Stimulated activated naive CD8-positive, alpha-beta T cell treated with anti-CD3 and anti-CD28 coated beads, Interleukin-15, Interleukin-2, amounts not matched to agents 100 U/mL and 50 U/mL, for 24 hours (primary cell): ENCODE results near the gene SWAP70.
A peak's percentile ranks its signal among the peaks of the same experiment; 100 is the strongest.

Experiments used
- ATAC-seq: fragments of 150-1000 bp; cut with Tn5 transposase; one replicate; pipeline ENCODE4 v1.10.0; 2021
- DNase-seq: peaks from one replicate; pipeline ENCODE4 v3.0.0; 2021

SWAP70 gene

DNA sequence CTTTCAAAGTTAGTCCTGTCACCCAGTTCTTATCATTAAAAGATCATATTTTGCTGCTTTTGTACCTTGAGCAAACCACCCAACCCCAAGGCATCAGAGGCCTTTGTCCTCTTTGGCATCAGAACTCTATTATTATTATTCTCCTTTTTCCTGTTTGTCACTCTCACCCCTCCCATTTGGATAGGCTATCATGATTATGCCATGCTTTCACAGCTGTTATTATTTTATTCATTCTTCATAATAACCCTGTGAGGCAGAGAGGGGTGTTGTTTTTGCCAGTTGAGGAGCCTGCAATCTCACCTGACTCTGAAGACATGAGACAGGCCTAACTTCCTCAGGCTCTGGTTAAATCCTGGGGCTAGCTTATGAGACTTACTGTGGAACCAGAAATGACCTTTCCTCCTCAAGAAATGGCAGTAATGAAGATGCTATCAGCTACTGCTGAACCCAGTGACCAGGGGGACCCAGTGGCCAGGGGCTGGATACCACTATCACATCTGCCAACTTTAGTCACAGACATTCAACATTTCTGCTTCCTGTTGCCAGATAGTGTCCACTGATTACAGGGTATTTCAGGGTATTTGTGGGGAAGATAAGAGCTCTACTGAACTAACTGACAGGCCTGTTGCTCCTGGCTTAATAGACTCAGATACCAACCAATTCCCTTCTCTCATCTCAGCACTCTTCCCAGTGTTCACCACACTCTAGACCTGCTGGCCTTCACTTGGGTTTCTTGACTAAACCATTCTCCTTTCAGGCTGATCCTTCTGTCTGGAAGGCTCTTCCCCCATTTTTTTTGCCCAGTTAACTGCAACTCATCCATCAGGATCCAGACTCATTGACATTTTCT lies 11.8 kb upstream of the SWAP70 start:
- DNase-seq (no peak), ATAC-seq (no peak)

DNA sequence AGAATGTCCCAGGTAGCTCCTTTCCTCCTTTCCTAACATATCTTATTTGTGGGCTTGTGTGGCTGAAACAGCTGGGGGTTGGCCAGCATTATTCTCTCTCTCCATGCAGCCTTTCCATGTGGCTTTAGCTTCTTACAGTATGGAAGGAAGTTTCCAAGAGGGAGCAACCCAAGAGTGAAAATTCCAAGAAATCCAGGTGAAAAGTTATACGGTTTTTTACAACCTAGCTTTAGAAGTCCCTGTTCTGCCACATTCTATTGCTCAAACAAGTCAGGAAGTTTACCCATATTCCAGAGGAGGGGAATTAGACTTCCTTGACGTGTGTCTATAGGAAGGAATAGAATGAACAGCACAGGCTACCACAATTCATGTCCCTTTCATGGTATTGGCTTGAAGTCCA lies 10.0 kb upstream of the SWAP70 start:
- DNase-seq = no peak
- no peak for ATAC-seq

- ATAC-seq (no peak), DNase-seq (no peak)
These were observed 7.0 kb upstream of the SWAP70 start for GRCh38 chr11:9656864-9657263.

DNA sequence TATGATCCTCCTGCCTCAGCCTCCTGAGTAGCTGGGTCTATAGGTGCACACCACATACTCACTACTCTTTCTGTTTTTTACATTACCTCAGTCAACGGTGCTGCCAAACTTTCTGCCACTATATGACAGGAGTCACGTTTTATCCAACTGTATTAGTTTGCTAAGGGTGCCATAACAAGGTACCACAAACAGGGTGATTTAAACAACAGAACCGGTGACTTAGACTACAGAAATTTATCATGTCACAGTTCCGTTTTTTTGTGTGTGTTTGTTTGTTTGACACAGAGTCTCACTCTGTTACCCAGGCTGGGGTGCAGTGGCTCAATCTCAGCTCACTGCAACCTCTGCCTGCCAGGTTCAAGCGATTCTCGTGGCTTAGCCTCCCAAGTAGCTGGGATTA lies 6.3 kb upstream of the SWAP70 start:
- ATAC-seq (no peak), DNase-seq (no peak)

DNA sequence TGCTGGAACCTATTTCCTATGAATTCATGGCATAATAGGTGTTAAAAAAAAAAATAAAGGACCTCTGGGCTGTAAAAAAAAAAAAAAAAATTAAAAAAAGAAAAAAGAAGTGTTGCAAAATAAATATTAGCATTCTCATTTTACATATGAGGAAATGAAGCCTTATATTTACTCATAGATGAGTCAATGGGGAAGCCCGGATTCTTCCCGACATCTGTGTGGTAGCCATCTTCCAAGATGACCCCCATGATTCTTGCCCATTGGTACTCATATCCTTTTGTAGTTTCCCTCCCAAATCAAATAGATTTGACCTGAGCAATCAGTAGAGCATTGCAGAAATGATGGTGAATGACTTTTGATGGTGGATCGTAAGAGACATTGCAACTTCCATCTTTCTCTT lies 3.0 kb upstream of the SWAP70 start:
- no peak for ATAC-seq
- DNase-seq = no peak

- no peak for ATAC-seq
- no peak for DNase-seq
These were observed 1.6 kb upstream of the SWAP70 start for GRCh38 chr11:9662273-9662672.

GRCh38 chr11:9664276-9665171 lies 647 bp downstream of the SWAP70 start:
- peak; percentile 41 for ATAC-seq
- DNase-seq = peak; percentile 13

DNA sequence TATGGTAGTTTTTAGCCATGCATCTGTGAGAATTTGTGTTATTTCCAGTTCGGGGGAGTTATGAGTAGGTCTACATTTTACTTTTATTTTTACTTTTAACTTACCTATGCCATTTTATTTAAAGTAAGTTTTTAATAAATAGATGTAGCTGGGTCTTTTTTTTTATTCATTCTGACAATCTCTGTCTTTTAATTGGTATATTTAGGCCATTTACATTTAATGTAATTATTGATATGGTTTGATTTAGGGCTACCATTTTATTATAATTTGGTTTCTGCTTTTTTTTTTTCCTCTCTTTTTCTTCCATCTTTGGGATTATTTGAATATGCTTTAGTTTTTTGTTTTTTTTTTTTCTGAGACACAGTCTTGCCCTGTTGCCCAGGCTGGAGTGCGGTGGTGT lies 1.9 kb downstream of the SWAP70 start:
- ATAC-seq = no peak

DNA sequence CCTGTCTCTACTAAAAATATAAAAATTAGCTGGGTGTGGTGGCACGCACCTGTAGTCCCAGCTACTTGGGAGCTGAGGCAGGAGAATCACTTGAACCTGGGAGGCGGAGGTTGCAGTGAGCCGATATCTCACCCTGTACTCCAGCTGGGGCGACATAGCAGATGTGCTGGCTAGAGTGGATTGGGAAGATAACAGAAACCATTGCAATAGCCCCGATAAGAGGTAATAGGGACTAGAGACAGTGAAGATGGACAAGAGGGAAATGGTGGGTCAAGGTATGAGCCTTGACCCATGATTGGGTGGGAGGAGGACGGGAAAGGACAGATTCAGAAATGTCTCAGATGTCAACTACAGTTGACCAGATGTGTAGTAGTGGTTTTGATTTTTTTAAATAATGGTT lies 6.1 kb downstream of the SWAP70 start:
- no peak for DNase-seq
- ATAC-seq = no peak

More for the DNA sequence above, 1.9 kb downstream of the SWAP70 start:
- DNase-seq = no peak

GRCh38 chr11:9672288-9672916 lies 8.5 kb downstream of the SWAP70 start:
- ATAC-seq (no peak), DNase-seq (no peak)

GRCh38 chr11:9672918-9673317 lies 9.0 kb downstream of the SWAP70 start:
- DNase-seq (no peak), ATAC-seq (no peak)

- ATAC-seq (no peak), DNase-seq (no peak)
These were observed 11.8 kb downstream of the SWAP70 start for GRCh38 chr11:9675691-9676090.

DNA sequence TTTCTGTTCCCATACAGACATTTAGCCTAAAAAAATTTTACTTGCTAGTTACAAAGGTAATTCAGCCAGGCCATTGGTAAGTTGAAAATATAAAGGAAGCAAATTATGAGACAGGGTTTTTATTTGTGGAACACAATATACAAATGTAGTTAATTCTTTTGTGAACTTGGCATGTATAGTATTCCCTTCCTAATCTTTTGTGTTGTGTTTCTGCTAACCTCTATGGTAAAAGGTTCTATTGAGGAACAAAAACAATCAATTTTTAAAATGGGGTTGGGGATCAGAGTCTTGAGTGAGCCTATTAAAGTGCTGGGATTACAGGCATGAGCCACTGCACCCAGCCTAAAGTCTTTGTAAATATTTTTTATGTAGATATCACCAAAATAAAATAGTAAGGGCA lies 14.1 kb downstream of the SWAP70 start:
- DNase-seq = no peak
- no peak for ATAC-seq

DNA sequence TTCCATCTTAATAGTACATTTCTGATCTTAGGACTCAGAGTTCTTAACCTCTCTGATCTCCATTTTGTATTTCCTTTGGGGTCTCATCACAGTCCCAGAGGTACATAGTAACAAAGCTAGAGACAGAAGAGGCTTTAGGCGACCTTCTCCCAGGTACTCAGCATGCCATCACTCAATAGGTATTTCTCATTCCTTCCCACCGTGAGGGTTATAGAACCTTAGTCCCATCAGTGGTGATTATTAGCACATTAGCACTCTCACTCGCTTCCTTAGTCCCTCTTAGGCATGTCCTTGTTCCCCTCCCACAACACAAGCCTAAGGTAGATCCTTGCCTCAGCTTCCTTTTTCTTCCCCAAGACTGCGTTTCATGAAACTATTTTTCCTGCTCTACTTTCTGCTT lies 14.7 kb downstream of the SWAP70 start:
- no peak for ATAC-seq
- no peak for DNase-seq

GRCh38 chr11:9680028-9680427 lies 16.2 kb downstream of the SWAP70 start:
- no peak for ATAC-seq
- no peak for DNase-seq

DNA sequence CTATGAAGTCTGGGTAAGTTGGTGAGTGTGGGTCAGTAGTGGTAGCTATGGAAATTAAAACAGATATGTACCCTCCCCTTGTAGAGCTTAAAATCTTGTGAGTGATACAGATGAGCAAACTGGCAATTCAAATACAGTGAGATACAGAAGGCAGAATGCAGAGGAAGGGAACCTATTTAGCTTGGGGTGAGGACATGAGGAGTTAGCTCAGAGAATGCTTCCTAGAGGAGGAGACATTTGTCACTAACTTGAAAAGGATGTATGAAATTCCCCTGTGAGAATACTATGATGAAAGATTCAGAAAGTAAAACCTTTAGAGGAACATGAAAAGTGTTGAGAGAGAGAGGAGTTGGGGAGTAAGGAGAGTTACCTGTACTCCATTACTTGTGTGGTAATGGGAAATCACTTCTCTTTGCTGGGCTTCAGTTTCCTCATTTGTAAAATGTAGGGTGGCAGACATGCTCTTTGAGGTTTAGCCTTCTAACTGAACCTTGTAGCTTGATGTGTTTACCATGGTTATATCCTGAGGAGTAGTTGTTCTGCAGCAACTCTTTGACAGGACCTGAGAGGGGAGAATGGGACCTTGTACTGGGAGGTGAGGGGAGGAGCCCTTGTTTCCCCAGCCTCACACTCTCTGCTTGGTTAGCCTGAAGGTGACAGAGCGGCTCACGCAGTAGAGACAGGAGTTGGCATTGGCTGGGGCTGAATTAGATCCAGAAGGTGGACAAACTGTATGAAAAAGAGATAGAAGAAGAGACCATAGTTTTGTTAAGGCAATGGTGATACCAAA lies 17.9 kb downstream of the SWAP70 start:
- ATAC-seq (peak; percentile 46), DNase-seq (no peak)

GRCh38 chr11:9687711-9688477 lies 24.0 kb downstream of the SWAP70 start:
- ATAC-seq (no peak), DNase-seq (no peak)

DNA sequence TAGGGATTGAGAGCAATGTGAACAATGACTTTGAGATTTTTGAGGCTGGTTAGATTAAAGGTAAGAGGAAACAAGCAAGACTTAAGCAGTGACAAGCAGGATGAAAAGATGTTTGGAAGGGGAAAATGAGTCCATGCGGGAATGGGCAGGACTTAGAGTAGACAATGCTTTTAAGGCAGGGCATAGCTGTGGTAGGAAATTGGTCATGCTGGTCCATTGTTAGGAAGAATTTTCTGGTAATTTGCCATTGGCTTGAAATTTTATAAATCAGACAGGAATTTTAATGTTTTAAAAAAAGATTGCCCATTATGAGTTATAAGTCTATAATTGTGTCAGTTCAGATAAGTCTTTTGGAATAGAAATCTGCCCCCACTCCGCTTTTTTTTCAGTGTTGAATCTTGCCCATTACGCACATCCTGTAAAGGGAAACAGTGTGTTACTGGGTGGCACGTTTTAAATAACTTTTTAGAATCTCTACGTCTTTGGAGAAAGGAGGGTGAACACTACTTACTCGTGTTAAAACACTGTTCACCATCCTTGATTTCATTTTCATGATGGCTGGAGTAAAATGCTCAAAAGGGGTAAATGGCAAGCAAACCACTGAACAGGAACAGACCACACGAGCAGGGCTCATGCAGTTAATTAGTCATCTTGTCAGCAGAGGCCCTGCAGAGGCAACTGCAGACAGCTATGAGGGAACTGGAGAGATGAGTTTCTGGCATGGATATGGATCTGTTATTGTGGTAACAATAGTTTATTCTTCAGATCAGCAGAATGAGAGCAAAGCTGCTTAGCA lies 25.0 kb downstream of the SWAP70 start:
- ATAC-seq (peak; percentile 91), DNase-seq (no peak)

DNA sequence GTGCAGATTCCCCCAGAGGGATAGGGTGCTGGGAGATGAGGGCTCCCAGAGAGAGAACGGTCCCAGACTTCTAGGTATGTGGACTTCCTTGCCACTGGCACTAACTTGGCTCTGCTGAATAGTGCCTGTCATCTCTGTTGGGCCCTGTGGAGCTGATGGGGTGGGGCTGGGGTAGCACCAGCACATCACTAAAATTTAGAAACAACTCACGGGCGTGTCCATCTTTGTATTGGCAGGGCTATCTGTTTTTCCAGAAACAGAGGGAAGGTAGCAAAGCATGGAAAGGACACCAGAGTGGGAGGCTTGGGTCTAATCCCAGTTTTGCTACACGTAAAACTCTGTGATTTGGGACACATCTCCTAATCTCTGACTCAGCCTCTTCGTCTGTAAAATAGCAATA lies 25.8 kb downstream of the SWAP70 start:
- DNase-seq (no peak), ATAC-seq (no peak)

GRCh38 chr11:9691865-9692264 lies 28.0 kb downstream of the SWAP70 start:
- ATAC-seq = peak; percentile 31

More at GRCh38 chr11:9691865-9692264, 28.0 kb downstream of the SWAP70 start:
- DNase-seq = no peak
